Fibroblast of skin of scalp (primary cell): ENCODE results near the gene EEPD1.

Experiments used
- DNase-seq: peaks from one replicate; pipeline ENCODE4 v3.0.0-alpha.2; 2013

The EEPD1 gene

DNA sequence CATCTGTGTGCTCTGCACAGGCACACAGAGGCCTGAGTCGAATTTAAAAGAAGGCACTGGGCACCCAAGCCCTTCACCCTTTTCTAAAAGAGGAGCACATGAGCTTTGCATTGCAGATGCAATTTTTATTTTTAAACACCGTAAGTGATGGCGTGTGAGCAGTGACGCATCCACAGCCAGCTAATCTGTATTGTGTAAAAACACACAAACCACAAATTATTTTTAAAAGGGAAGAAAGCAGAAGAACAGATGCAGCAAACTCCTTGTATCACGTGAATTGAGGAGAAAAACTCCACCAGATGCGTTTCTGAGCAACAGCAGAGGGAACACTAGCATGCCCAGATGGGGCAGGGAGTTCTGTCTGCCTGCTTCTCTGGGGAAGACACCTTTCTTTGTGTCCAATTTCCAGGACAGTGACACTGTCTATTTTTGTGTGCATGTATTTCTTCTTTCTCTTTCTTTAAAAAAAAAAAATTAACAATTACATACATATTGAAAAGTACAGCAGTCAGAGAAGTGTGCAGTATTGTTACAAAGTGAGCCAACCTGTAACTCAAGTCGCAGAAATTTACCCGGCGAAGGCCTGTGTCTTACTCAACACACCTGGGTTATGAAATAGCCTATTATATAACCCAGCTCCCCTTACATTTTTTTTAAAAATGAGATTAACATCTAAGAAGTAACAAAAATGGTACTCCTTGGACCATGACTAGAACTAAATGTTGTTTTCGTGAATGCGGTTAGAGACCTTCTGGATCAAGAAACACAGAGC lies 39.2 kb downstream of the EEPD1 start:
- DNase-seq: peak; percentile 74

DNA sequence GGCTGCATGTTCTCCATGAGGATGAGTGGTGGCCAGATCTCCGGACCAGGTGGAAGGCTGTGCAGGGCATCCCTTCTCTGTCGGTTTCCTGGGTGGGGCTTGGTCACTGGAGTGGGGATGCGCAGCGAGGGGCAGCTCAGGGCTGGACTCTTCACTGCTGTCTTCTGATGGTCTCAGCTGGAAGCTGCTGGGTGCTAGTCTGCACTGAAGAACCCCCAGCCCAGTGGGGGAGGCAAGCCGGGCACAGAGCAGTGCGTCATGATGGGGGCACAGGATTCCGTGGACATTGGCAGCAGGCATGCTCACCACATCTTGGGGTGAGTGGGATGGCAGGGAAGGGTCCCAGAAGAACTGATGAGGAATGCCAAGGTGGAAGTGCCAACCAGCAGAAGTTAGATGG lies 39.8 kb downstream of the EEPD1 start:
- no peak for DNase-seq

DNA sequence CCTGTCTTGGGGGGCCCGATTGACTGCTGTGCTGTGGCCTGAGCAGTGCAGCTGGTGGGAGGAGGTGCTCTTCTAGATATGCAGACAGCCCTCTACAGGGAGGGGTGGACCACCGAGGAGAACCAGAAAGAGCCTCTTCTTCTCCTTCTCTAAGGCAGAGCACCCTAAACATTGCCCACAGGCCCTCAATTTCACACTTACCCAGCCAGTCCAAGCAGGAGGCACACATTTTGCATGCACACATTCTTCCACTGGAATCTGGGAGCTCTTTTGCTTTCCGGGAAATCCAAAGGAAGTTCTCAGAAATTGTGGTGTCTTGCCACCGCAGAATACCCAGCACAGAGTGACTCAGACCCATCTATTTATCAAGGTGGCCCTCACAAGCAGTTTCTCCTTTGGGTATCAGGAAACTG lies 45.8 kb downstream of the EEPD1 start:
- peak; percentile 33 for DNase-seq

DNA sequence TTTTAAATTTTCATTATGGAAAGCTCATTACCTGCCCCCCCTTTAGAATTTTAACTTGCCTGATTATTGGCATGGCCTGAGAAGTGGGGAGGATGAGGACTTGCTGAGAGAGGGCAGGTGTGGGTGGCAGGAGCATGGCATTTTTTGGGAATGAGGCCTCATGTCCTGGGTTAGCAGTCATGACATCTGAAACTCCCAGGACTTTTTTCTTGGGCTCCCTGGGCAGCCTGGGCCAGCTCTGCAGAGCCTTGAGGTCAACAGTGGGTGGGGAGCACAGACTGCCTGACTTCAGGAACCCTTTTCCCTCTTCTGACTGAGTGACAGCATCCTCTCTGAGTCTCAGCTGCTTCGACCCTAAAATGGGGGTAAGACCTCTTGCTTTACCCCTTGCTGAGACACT lies 46.3 kb downstream of the EEPD1 start:
- DNase-seq: no peak

DNA sequence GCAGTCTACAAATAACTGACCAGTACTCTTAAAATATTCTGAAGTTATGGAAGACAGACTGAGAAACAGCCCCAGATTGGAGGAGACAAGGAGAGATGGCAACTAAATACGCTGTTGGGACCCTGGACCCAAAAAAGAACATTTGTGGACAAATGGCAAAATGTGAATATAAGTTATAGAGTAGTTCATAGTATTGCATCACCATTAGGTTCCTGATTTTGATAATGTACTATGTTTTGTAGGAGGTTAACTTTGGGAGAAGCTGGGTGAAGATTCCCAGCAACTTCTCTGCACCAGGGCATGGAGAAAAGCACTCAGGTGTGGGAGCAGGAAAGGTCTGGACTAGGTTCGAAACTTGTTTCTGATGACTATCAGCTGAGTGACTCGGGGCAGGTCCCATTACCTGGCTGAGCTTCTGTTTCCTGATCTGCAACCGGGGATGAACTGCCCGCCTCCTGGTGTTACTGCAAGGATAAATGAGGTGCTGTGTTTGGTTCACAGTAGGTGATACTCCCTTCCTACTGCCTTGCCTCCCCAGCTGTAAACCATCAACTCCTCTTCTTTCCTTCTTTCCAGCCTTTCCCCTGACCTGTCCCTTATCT lies 48.2 kb downstream of the EEPD1 start:
- no peak for DNase-seq

DNA sequence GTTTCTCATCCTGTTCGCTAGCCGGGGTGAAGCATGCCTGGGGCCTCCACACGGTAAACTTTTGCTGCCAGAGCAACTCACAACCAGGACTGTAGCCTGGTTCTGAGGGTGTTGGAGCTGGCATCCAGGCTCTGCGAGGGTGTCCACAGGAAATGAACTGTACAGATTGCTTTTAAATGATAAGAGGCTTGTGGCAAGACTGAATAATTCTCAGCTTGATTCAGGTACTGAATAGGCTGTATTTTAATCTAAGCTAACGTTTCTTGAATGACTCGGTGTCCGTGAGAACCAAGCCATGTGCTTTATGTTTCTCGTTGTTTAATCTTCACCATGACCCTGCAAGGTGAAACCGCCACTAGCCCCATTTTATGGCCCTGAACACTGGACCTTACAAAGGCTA lies 49.3 kb downstream of the EEPD1 start:
- DNase-seq: no peak

DNA sequence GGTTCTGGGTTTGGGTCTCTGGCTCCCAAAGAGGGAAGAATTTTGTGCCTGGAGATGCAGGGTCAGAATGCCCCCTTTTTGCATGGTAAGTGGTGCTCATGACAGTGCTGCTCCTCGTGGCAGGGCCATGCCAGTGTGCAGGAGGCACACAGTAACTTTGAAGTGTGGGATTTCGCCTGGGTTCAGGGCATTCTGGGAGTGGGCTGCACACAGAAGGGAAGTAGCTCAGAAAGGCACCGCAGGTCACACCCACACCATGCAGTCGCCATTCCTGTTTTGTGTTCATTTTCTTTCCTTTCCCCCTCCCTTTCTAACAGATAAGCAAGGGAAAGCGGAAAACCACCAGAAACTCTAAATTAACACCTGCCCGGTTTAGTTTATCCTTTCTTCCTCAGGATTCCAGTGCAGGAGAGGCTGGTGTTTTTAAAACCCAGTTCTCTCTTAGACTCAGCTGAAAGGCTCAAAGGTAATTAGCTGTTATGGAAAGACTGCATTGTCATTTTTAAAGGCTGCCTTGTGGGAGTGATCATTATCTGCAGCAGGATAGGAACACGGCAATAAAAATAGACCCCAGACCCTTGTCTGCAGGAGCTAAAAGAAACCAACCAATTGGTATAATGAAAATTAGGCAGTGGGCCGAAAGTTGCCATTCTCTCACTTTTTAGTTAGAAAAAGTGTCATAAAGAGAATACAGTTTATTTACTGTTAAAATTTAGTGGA lies 50.2 kb downstream of the EEPD1 start:
- DNase-seq: no peak

DNA sequence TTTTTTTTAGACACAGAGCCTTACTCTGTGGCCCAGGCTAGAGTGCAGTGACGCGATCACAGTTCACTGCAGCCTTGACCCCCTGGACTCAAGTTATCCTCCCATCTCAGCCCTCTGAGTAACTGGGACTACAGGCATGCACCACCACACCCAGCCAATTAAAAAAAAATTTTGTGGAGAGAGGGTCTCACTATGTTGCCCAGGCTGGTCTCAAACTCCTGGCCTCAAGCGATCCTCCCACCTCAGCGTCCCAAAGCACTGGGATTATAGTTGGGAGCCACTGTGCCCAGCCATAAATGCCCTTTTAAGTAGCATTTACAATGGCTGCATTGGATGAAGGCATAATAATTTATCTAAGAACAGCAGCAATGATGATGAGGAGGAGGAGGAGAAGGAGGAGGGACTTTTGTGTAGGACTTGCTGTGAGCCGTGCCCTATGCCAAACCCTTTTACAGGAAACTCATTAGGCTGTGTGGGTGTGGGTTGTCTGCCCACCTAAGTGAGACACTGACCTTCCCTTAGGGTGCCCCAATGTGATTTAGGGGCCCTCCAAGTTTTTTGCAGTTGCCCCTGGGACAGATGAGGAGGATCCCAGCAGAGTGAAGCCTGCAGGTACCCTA lies 51.1 kb downstream of the EEPD1 start:
- no peak for DNase-seq

DNA sequence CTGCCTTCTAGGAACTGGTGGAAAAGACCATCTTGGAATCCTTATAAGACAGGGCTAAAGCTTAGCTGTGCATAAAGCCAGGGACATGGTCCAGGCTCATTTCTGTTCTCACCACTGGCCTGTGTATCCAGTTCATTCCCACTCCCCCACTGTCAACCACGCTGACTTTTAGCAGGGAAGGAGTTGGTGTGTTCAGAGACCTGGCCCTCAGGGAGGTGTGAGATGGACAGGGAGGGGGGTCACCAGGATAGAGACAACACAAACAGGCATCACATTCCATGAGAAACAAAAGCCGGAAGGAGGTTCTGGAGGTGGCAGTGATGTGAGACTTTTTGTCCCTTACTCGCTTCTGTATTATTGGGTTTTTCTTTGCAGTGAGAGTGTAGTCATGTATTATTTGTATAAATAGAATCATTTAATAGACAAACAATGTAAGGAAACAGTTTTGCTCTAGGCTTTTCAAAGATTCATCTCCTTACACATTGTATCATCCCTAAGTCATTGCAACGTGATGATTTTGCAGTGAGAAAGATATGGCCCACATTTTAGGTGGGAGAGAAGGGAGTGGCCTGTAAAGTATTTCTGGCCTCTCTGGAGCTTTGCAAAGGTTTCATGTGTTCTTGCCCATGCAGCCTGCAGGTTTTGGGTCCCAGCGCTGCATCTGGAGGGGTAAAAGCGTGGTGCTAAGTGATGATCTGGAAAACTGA lies 52.0 kb downstream of the EEPD1 start:
- DNase-seq: no peak

DNA sequence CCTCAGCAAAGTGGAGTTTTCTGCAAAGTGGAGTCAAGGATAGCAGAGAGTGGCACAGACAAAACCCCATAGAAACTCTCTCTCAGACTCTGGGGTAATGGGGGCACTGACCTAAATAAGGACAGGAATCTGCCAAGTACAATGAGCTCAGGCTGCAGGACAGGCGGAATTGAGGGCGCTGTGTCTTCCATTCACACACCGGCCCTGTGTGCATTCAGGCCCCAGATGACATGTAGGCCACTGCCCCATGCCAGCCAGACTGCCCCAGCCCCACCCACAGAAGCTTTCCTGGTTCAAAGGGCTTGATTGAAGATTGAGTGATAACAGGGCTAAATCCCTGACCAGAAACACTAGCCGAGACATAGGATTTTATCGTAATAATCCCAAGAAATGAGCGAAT lies 52.7 kb downstream of the EEPD1 start:
- DNase-seq: no peak

DNA sequence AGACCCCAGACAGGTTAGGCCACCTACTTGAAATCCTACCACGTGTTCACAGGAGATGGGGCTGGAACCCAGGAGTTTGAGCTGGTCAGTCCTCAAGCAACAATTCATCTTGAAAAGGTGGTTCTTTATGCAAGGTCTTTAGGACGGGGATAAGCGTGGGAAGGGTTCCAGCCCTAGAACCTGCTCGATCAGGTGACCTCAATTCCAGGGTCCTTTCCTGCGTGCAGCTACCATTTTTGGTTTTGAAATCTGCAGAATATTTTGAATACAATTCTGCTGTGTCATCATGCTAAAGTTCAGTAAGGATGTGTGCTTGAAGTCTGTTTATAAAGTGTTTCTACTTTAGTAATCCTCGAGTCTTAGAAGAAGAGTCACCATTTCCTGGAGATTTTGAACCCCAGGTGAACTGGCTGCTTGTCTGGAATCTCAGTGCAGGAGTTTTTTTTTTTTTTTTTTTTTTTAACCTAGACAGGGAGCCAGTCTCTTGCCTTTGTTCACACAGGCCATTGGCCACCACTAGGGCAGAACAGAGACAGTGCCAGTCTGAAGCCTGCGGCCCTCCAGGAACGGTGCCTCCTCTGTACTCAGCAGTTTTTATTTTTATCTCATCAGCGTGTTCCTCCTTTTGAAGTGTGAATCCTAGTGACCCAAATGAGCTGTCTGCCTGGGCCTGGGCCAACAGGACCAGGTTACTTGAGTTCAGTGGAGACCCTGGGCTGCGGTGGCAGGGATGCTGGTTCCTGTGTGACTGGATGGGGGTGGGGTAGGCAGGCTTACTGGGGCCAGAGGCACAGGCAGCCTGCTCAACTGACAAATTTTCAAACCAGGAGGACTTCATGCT lies 54.6 kb downstream of the EEPD1 start:
- peak; percentile 71 for DNase-seq

DNA sequence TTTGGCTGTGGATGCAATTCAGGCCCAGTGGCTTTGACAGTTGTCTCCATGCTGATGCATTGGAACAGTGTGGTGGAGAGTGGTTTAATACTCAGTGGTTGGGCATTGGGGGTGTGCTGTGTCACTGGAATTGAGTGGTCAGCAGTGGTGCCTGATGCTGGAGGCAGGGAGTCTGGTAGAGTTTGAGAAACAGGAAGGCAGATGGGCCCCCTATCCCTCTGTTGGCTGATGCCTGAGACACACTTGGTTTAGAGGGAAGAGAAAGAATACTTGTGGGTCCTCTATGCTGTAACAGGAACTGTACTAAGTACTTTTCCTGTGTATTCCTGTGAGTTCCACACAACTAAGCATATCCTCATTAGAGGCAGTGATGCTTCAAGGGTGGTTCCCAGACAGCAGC lies 55.4 kb downstream of the EEPD1 start:
- no peak for DNase-seq

DNA sequence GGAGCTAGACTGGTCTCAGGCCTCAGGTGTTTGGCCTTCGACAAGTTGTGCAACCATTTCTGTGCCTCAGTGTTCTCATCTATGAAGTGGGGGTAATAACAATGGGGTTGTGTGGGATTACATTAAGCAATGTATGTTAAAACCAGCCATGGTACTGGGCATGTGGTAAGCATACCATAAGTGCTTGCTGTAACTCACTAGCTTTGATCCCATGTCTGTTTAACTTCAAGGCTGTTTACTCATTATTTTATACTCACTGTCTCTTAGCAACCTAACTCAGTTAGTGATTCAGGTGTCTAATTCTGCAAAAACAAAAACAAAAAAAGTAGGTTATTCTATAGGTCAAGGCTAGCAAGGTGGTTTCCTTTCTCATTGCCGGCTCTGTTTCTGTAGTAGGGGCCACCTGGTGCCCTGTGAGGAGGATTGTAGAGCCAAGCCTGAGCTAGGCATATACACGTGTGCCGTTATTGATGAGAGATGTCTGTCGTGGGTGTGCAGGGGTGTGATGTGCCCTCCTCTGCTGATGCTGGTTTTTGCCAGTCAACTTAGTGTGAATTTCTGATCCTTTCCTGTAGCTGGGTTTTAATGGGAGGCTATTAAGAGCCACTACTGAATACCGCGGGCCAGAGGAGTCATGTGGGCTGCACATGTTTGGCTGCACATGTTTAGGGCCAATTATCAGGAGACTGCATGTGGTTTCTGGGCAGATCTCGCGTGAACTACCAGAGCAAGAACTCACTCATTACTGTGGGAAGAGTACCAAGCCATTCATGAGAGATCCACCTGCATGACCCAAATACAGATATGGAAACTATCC lies 56.2 kb downstream of the EEPD1 start:
- no peak for DNase-seq

DNA sequence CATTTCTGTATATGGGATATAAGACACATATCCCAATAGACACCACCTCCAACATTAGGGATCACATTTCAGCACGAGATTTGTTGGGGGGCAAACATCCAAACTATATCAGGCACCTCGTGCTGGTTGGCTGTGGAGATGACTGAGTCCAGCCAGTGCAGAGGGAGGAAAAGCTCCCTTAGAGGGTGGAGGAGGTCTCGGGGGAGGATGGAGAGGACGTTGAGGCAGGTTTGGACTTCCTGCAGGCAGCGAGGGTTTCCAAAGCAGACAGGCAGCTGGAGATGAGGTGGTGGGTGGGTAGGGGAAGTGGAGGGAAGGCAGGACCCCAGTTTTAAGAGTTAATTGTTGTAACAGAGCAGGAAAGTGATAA lies 56.7 kb downstream of the EEPD1 start:
- no peak for DNase-seq

DNA sequence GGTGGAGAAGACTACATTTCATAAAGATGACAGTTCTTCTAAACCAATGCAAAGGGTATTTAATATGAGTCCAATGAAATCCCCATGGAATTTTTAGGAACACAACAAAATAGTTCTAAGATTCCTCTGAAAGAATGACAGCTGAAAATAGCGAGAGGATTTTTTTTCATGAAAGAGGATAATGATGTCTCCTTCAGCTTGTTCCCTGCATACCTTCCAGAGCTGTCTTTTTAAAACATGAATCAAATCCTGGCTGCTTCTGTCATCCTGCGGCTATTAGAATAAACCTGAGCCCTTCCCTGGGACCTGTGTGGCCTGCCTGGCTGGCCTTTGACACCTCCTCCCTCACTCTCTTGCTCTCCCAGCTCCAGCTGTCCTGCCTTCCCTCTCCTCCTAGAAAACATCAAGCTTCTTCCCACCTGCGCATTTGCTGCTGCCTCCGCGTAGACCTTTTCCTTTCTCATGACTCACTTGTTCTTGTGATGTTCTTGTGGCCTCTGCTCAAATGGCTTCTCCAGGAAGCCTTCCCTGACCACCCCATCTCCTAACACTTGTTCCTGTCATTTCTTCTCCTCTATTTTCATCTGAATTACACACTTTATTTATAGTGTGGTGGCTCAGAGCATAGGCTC lies 57.4 kb downstream of the EEPD1 start:
- peak; percentile 71 for DNase-seq

DNA sequence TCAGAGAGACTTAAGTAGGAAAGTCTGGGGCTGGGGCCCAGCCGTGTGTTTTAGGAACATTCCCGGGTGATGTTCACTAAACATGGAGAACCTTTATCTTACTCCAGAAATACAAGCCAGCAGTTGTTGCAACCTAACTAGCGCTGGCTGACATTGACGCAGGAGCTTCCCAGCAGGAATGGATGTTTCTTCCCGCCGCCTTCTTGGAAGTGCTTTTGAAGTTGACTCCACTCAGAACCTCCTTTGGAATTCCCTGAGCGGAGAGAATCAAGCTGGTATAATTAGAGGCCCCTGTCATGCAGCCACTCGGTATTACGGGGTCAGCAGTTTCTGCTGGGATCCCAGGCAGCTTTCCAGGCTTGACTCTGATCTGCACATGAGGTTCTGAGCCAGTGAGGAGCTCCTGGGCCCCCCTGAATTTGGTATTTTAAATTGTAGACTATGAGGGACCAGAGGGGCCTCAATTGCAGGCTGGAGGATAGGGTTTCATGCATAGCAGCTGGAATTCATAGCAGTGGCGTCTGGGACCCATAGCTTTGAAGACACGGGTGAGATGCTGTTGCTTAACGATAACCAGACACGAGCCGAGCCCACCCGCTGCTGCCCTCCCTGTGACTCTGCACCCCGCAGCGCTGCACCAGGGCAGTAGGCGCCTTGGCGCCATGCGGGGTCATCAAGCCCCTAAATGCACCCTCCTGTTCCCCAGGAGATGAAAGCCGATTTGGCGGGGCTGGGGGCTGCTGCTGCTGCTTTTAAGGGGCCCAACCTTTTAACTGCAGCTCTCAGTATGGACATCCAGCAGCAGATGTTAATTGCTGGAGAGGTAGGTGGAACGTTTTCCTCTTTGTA lies 61.8 kb downstream of the EEPD1 start:
- peak; percentile 54 for DNase-seq

DNA sequence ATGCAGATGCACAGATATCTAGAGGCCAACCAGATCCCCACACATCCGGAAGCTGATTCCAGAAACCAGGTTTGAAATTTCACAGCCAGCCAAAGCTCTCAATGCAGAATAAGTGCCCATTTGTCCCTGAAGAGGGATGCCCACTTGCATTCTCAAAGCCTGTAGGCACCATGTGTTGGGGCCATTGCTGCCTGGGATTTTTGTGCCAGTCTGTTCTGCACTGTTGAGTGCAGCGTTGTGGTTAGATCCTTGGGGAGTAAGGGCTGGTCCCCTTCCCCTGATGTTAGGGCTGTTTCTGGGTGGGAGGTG lies 62.4 kb downstream of the EEPD1 start:
- DNase-seq: no peak

DNA sequence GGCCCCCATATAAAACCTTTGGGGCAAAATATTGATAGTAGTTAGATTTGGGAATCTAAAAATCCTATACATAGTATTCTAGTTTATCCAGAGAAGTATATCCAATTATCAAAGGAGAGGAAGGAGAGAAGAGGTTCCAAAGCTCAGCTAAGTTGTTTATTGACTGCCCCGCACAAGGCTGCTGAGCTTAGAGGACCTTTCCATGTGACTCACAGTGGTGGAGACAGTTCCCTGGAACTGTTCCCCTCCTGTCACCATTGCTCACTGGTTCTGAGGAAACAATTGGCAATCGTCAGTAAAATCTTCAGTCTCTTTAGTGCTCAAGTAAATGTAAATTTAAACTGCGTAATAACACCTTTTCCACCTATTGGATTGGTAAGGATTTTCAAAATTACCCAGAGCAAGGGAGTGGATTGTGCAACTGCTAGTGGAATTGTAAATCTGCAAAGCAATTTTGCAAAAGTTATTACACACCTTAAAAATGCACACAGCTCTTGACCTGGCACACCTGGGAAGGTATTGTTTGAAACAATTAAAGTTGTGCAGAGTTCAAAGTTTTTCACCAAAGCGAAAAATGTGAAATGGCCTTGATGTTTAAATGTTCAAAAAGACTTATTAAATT lies 63.1 kb downstream of the EEPD1 start:
- DNase-seq: peak; percentile 47
